Neural progenitor cell (in vitro differentiated cells): ENCODE measurements around the gene ANO1.

ENCODE experiments used
- CTCF ChIP-seq: fragments of 200-600 bp; sonication (generic); IDR thresholded peaks from 2 replicates; pipeline ENCODE4 v1.5.1; 2017; ENCODE audit warnings: antibody characterized with exemption, mild to moderate bottlenecking
- EZH2 ChIP-seq: fragments of 200-600 bp; sonication (generic); IDR thresholded peaks from 2 replicates; pipeline ENCODE4 v1.6.1; 2017; ENCODE audit warnings: antibody characterized with exemption, mild to moderate bottlenecking, moderate library complexity

- TF ChIP-seq EZH2 (no peak), CTCF (no peak)
Observed at GRCh38 chr11:70132641-70133040, 54.5 kb downstream of the ANO1 start.
